Upper lobe of left lung (tissue), 6 donors: ENCODE data around the gene CCDC92. TPM values are rescaled to one million over a fixed set of nuclear protein-coding genes. Genes with fewer than 3 reads are reported as not detected.

Experiments
- ATAC-seq, 2 donors: fragments of 200-7000 bp; cut with Tn5 transposase; one replicate each; pipeline ENCODE4 v1.9.1; 2022; ENCODE audit warnings: mild to moderate bottlenecking in 2 of 2, moderate library complexity in 2 of 2; ENCODE audit not compliant: low FRiP score in 2 of 2
- DNase-seq, 2 donors: peaks; one replicate each; pipeline ENCODE4 v3.0.0-alpha.2; 2019 to 2020
- H3K27ac ChIP-seq, 4 donors: fragments of 200-600 bp; sonication (generic); one replicate each; pipeline ENCODE4 v1.5.1; 2016 to 2019
- H3K27me3 ChIP-seq, 4 donors: fragments of 200-600 bp; sonication (generic); one replicate each; pipeline ENCODE4 v1.5.1; 2017 to 2019
- H3K36me3 ChIP-seq, 4 donors: fragments of 200-600 bp; sonication (generic); one replicate each; pipeline ENCODE4 v1.5.1; 2016 to 2019
- H3K4me1 ChIP-seq, 4 donors: fragments of 200-600 bp; sonication (generic); one replicate each; pipeline ENCODE4 v1.5.1; 2018 to 2019
- H3K4me3 ChIP-seq, 4 donors: fragments of 200-600 bp; sonication (generic); one replicate each; pipeline ENCODE4 v1.5.1; 2017 to 2019; ENCODE audit warnings: mild to moderate bottlenecking in 2 of 4, moderate library complexity in 1 of 4
- H3K9me3 ChIP-seq, 4 donors: fragments of 200-600 bp; sonication (generic); one replicate each; pipeline ENCODE4 v1.5.1; 2018 to 2019
- EP300 ChIP-seq, 4 donors: sonication (generic); formaldehyde crosslinking; IDR thresholded peaks; one replicate each; pipeline ENCODE4 v1.5.1; 2017; ENCODE audit warnings: antibody characterized with exemption in 4 of 4, control low read depth in 2 of 4
- POLR2A ChIP-seq, 4 donors: fragments of 450-650 bp; IDR thresholded peaks; one replicate each; pipeline ENCODE4 v1.5.1; 2016 to 2017; ENCODE audit warnings: antibody characterized with exemption in 4 of 4, mild to moderate bottlenecking in 2 of 4
- POLR2AphosphoS5 ChIP-seq, 2 donors: sonication (generic); formaldehyde crosslinking; IDR thresholded peaks; one replicate each; pipeline ENCODE4 v1.5.1; 2017; ENCODE audit warnings: antibody characterized with exemption in 2 of 2
- WGBS, 2 donors: methylation state at CpG; one replicate each; pipeline ENCODE4 v1.1.5; 2017 to 2018; 5-methylcytosine and 5-hydroxymethylcytosine counted together
- total RNA-seq, 6 donors: library from RNA; depleted of rRNA in 4 of 6; stranded (reverse); fragments of >200 nt in 4 of 6; gene quantifications; one replicate each; pipeline versions ENCODE4 v1.1.0 to v1.2.1, GENCODE V29; 2016 to 2021
- TF ChIP-seq, protein P1 (sequence below), 6 experiments: fragments of 450-650 bp in 4 of 6; fragments of 200-600 bp in 2 of 6; sonication (generic) in 2 of 6; IDR thresholded peaks; one replicate each; pipeline ENCODE4 v1.5.1; 2016 to 2019; ENCODE audit warnings: antibody characterized with exemption in 6 of 6
- donor health status: DM: no; HTN: no; CAD: no; lungs with moderate emphysema.
- donor health status: DM: no; HTN: yes; CAD: no; lungs with severe emphysema.

The CCDC92 gene
- total RNA-seq, 6 donors from 2014 or later, result 33.8 to 48.9 (median 43.7) TPM

DNA sequence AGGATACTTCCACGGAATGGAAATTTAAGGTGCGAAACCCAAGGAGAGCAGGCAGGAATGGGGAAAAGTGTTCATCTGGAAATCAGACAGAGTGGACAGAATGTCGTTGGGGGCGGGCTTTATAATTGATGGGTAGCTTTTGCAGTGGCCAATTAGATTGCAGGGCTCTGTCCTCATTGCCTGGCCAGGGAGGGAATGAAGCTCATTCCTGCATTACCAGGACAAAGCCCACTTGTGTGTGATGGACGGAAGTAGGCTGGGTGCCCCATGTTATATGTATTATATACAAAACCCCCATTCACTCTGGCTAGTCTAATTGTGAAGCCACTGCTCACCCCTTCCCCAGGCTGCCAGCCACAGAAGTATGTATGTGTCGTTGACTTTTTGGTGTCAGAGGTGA, 23.9 kb upstream of the CCDC92 start:
- 84 to 85% methylated on average over 6 of the region's 6 CpGs for WGBS, 2 donors
- H3K4me3 ChIP-seq, result no peak overlapping the region
- DNase-seq (no peak), ATAC-seq (no peak)
- H3K27ac ChIP-seq, result no peak overlapping the region
- peaks cover 0 to 32% (median 7%) of the 10 kb centered on the region in 4 donors for H3K36me3 ChIP-seq
- no peak for TF ChIP-seq POLR2AphosphoS5 (IDR thresholded peaks at IDR 0.05)
- no peak for TF ChIP-seq EP300 (IDR thresholded peaks at IDR 0.05)
- TF ChIP-seq POLR2A (IDR thresholded peaks at IDR 0.05), result no peak
- TF ChIP-seq, protein P1, sequence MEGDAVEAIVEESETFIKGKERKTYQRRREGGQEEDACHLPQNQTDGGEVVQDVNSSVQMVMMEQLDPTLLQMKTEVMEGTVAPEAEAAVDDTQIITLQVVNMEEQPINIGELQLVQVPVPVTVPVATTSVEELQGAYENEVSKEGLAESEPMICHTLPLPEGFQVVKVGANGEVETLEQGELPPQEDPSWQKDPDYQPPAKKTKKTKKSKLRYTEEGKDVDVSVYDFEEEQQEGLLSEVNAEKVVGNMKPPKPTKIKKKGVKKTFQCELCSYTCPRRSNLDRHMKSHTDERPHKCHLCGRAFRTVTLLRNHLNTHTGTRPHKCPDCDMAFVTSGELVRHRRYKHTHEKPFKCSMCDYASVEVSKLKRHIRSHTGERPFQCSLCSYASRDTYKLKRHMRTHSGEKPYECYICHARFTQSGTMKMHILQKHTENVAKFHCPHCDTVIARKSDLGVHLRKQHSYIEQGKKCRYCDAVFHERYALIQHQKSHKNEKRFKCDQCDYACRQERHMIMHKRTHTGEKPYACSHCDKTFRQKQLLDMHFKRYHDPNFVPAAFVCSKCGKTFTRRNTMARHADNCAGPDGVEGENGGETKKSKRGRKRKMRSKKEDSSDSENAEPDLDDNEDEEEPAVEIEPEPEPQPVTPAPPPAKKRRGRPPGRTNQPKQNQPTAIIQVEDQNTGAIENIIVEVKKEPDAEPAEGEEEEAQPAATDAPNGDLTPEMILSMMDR (IDR thresholded peaks at IDR 0.05), result no peak
- no peaks in the 10 kb centered on the region for H3K27me3 ChIP-seq
- H3K9me3 ChIP-seq, result no peaks in the 10 kb centered on the region
- peaks cover 3 to 19% (median 9%) of the 10 kb centered on the region in 4 donors for H3K4me1 ChIP-seq

DNA sequence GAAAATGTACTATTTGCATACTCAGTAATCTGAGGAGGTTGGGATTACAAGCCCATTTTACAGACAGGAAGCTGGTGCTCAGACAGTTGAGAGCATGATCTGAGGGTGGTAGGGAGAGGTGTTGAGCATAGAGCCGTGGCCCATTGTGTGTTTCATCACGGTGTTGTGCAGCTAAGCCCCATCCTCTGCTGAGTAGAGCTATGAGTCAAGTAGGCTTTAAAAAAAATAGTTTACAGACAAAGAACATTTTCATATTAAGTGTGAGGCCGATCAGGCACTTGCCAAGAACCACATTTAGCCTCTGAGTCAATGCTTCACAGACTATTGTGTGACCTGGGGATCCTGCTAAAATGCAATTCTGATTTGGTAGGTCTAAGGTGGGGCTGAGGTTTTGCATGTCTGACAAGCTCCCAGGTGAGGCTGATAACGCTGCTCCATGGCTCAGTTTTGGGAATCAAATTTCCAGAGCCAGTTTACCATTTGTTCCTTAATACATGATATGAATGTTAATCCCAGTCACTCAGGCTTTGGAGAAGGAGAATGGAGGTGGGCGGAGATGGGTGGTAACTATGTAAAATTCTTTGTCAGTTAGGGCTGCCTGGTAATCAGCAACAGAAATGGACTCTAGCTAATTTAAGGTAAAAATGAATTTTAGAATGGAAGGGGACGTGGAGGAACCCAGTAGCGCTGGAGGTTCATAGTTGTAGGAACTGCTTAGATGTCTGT, 22.6 kb upstream of the CCDC92 start:
- peaks cover 3 to 23% (median 15%) of the 10 kb centered on the region in 4 donors for H3K4me1 ChIP-seq
- WGBS, 2 donors, result 78 to 80% methylated on average over 7 of the region's 7 CpGs
- no peak for TF ChIP-seq POLR2A (IDR thresholded peaks at IDR 0.05)
- TF ChIP-seq, protein P1 (IDR thresholded peaks at IDR 0.05), result no peak
- TF ChIP-seq POLR2AphosphoS5 (IDR thresholded peaks at IDR 0.05), result no peak
- no peak for TF ChIP-seq EP300 (IDR thresholded peaks at IDR 0.05)
- ATAC-seq (no peak), DNase-seq (no peak)
- peaks cover 0 to 27% (median 5%) of the 10 kb centered on the region in 4 donors for H3K36me3 ChIP-seq
- H3K27ac ChIP-seq, result no peak overlapping the region
- H3K27me3 ChIP-seq, result no peaks in the 10 kb centered on the region
- no peak overlapping the region for H3K4me3 ChIP-seq
- H3K9me3 ChIP-seq, result no peaks in the 10 kb centered on the region

DNA sequence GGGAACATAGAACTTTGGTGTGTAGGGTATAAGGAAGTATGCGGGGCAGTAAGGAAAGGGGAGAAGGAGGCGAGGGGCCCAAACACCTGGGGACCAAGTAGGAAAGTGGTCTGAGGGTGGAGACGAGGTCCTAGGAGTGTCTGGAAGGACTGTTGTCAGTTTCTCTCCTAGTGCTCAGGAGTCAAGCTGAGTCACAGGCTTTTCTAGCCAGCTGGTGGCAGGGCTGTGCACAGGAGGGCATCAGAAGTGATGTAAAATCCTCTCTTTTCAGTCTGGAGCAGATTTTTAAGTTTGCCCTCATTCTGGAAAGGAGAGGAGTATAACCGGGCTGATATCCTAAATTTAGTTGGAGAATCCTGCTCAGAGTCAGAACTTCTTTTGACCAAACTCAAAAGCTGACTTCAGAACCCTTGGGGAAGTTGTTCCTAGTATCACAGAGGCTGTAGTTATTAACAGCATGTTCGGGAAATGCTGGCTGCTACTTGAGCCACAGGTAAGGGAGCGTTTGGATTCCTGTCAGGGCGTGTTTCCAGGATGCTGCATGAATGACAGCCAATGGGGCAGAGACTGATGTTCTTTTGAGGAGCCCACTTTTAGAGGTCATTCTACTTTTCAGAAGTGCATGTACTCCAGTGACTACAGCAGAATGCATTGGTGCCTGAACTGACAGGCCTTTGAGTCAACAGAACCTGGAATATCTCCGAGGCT, 19.6 kb upstream of the CCDC92 start:
- Histone ChIP-seq H3K27ac (no peak overlapping the region), H3K4me1 (peaks cover 3 to 34% (median 14%) of the 10 kb centered on the region in 4 donors), H3K9me3 (no peaks in the 10 kb centered on the region), H3K36me3 (peaks cover 0 to 33% (median 14%) of the 10 kb centered on the region in 4 donors), H3K27me3 (no peaks in the 10 kb centered on the region), H3K4me3 (no peak overlapping the region)
- TF ChIP-seq EP300 (IDR thresholded peaks at IDR 0.05), result no peak
- TF ChIP-seq, protein P1 (IDR thresholded peaks at IDR 0.05), result no peak
- no peak for TF ChIP-seq POLR2AphosphoS5 (IDR thresholded peaks at IDR 0.05)
- no peak for TF ChIP-seq POLR2A (IDR thresholded peaks at IDR 0.05)
- no peak for DNase-seq
- no peak for ATAC-seq
- 81 to 88% methylated on average over 6 to 8 of the region's 8 CpGs for WGBS, 2 donors

DNA sequence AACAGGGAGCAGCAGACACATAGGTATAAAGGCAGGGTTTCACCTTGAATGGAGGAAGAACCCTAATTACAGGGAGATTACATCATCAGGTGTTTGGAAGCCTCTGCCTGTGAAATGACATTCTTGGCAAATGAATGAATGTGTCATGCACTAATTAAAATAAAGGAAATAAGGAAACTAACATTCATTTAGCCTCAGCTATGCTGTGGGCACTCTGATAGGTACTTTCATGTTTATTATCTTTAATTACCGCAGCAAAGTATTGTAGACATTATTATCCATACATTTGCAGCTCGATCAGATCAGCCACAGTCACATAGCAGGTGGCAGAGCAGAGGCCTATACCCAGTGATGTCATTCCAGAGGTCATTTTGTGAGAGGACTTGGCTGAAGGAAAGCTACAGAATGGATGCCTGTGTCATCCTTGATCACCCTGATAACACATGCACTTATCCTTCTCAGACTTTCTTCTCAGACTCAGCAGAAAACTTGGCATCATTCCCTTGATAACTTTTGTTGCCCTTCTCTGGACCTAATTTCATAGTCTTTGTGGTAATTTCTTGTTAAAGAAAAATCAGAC, 18.8 kb upstream of the CCDC92 start:
- H3K27ac ChIP-seq, result no peak overlapping the region

More for the DNA sequence above, 18.8 kb upstream of the CCDC92 start:
- TF ChIP-seq EP300 (IDR thresholded peaks at IDR 0.05) (no peak), POLR2AphosphoS5 (IDR thresholded peaks at IDR 0.05) (no peak), POLR2A (IDR thresholded peaks at IDR 0.05) (no peak)
- TF ChIP-seq, protein P1 (IDR thresholded peaks at IDR 0.05), result no peak
- ATAC-seq (no peak), DNase-seq (no peak)
- H3K4me3 ChIP-seq, result no peak overlapping the region
- peaks cover 0 to 33% (median 14%) of the 10 kb centered on the region in 4 donors for H3K36me3 ChIP-seq
- no peaks in the 10 kb centered on the region for H3K9me3 ChIP-seq
- peaks cover 3 to 36% (median 19%) of the 10 kb centered on the region in 4 donors for H3K4me1 ChIP-seq
- no peaks in the 10 kb centered on the region for H3K27me3 ChIP-seq
- WGBS, 2 donors, result 83 to 90% methylated on average over 2 of the region's 2 CpGs
